ENCODE results near the gene SRR. TPM values are rescaled to one million over a fixed set of nuclear protein-coding genes. Genes with fewer than 3 reads are reported as not detected.

SRR gene
- polyA plus RNA-seq, 1 donor from 2014 or later, result 69.0 TPM

- Histone ChIP-seq H3K4me2 (ENCODE audit: low read length) (no peak overlapping the region), H3K9me3 (ENCODE audit: low read length) (no peaks in the 10 kb centered on the region), H4K20me1 (ENCODE audit: insufficient read depth) (no peaks in the 10 kb centered on the region), H3K4me3 (ENCODE audit: low read length) (no peak overlapping the region), H2AFZ (ENCODE audit: low read depth, low read length) (no peak overlapping the region), H3K27ac (ENCODE audit: low read length) (no peak overlapping the region), H3K79me2 (replicated peaks; ENCODE audit: insufficient read depth, low read length) (no peaks in the 10 kb centered on the region), H3F3A (ENCODE audit: insufficient read depth, low read length, poor library complexity, severe bottlenecking) (no peaks in the 10 kb centered on the region), H3K36me3 (ENCODE audit: insufficient read depth, low read length) (peaks cover 5% of the 10 kb centered on the region), H3K9ac (ENCODE audit: low read length) (no peak overlapping the region), H3K9me2 (ENCODE audit: insufficient read depth, low read length) (no peaks in the 10 kb centered on the region), H3K27me3 (ENCODE audit: insufficient read depth, low read depth, low read length) (no peaks in the 10 kb centered on the region)
- TF ChIP-seq EZH2 (IDR thresholded peaks at IDR 0.05; ENCODE audit: borderline replicate concordance, insufficient read depth, low read length, poor library complexity, severe bottlenecking) (no peak), MXI1 (conservative IDR thresholded peaks at IDR 0.05; ENCODE audit: poor library complexity, severe bottlenecking) (no peak), RAD21 (conservative IDR thresholded peaks at IDR 0.05) (no peak), POLR2AphosphoS5 (IDR thresholded peaks at IDR 0.05) (no peak)
Measured at GRCh38 chr17:2283302-2283701, 20.4 kb upstream of the SRR start.

- H3K27me3 ChIP-seq (ENCODE audit: insufficient read depth, low read depth, low read length), result no peaks in the 10 kb centered on the region
- H4K20me1 ChIP-seq (ENCODE audit: insufficient read depth), result no peaks in the 10 kb centered on the region
- H3K9ac ChIP-seq (ENCODE audit: low read length), result no peak overlapping the region
- H3K27ac ChIP-seq (ENCODE audit: low read length), result no peak overlapping the region
- H3K79me2 ChIP-seq (replicated peaks; ENCODE audit: insufficient read depth, low read length), result no peaks in the 10 kb centered on the region
- H3K4me2 ChIP-seq (ENCODE audit: low read length), result no peak overlapping the region
- H2AFZ ChIP-seq (ENCODE audit: low read depth, low read length), result no peak overlapping the region
- no peaks in the 10 kb centered on the region for H3F3A ChIP-seq (ENCODE audit: insufficient read depth, low read length, poor library complexity, severe bottlenecking)
- no peak for TF ChIP-seq REST (IDR thresholded peaks at IDR 0.05; ENCODE audit: borderline replicate concordance)
- no peak for TF ChIP-seq SMC3 (conservative IDR thresholded peaks at IDR 0.05; ENCODE audit: poor library complexity)
- no peak for TF ChIP-seq CTCF (IDR thresholded peaks at IDR 0.05; ENCODE audit: poor library complexity, severe bottlenecking)
- TF ChIP-seq EZH2 (IDR thresholded peaks at IDR 0.05; ENCODE audit: borderline replicate concordance, insufficient read depth, low read length, poor library complexity, severe bottlenecking), result no peak
- TF ChIP-seq TAF1 (IDR thresholded peaks at IDR 0.05; ENCODE audit: low read depth), result no peak
- no peak for TF ChIP-seq RAD21 (conservative IDR thresholded peaks at IDR 0.05)
- no peak for TF ChIP-seq MXI1 (conservative IDR thresholded peaks at IDR 0.05; ENCODE audit: poor library complexity, severe bottlenecking)
- TF ChIP-seq EP300 (conservative IDR thresholded peaks at IDR 0.05; ENCODE audit: poor library complexity, severe bottlenecking), result no peak
- no peak for TF ChIP-seq POLR2AphosphoS5 (IDR thresholded peaks at IDR 0.05)
- H3K36me3 ChIP-seq (ENCODE audit: insufficient read depth, low read length), result peaks cover 7% of the 10 kb centered on the region
- no peaks in the 10 kb centered on the region for H3K9me3 ChIP-seq (ENCODE audit: low read length)
- H3K9me2 ChIP-seq (ENCODE audit: insufficient read depth, low read length), result no peaks in the 10 kb centered on the region
- H3K4me3 ChIP-seq (ENCODE audit: low read length), result no peak overlapping the region
Measured at GRCh38 chr17:2289878-2290478, 13.8 kb upstream of the SRR start.
